ENCODE results near the gene XRN2.

DNA sequence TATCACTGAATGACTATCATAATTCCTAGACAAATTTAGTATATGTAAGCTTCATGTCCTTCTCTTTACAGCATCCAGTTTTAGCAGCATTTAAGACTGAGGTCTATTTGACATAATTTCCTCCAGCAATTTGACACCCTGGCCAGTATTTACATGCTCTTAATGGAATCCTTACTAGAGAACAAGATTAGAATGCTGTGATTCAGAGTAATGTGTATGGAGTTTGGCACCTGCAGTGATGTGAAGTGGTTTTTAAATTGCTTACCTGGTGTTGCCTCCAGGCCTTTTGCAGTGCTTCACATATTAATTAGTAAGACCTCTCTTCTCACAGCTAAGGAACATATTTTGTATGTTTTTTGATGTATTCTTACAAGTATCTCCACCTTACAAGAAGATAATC is 84.4 kb downstream of the XRN2 start:
- TF ChIP-seq, protein P1, sequence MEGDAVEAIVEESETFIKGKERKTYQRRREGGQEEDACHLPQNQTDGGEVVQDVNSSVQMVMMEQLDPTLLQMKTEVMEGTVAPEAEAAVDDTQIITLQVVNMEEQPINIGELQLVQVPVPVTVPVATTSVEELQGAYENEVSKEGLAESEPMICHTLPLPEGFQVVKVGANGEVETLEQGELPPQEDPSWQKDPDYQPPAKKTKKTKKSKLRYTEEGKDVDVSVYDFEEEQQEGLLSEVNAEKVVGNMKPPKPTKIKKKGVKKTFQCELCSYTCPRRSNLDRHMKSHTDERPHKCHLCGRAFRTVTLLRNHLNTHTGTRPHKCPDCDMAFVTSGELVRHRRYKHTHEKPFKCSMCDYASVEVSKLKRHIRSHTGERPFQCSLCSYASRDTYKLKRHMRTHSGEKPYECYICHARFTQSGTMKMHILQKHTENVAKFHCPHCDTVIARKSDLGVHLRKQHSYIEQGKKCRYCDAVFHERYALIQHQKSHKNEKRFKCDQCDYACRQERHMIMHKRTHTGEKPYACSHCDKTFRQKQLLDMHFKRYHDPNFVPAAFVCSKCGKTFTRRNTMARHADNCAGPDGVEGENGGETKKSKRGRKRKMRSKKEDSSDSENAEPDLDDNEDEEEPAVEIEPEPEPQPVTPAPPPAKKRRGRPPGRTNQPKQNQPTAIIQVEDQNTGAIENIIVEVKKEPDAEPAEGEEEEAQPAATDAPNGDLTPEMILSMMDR (IDR thresholded peaks at IDR 0.05) = no peak
- TF ChIP-seq POLR2AphosphoS5 (IDR thresholded peaks at IDR 0.05) = no peak

Data from breast epithelium (tissue), 3 donors.